GM21367 (cell line): ENCODE results near the gene SMDT1.

Experiments
- ATAC-seq: cut with Tn5 transposase; IDR thresholded peaks from one replicate; pipeline ENCODE4 v1.9.1; 2021; ENCODE audit not compliant: unreplicated experiment

Gene SMDT1

GRCh38 chr22:42079319-42080251 lies at the start of gene SMDT1:
TSS of gene SMDT1 (plus strand) at chr22:42079700. CDS start at chr22:42079769, 69 bp downstream.
- peak; percentile 66 for ATAC-seq

- no peak for ATAC-seq
Observed at GRCh38 chr22:42033263-42034181, 46.0 kb upstream of the SMDT1 start.

- no peak for ATAC-seq
Observed at GRCh38 chr22:42035256-42035655, 44.2 kb upstream of the SMDT1 start.

- ATAC-seq: no peak
Observed at GRCh38 chr22:42039271-42039670, 40.2 kb upstream of the SMDT1 start.

GRCh38 chr22:42041784-42042183 lies 37.7 kb upstream of the SMDT1 start:
- no peak for ATAC-seq

- no peak for ATAC-seq
Observed at GRCh38 chr22:42050641-42051180, 28.8 kb upstream of the SMDT1 start.

GRCh38 chr22:42052765-42053164 lies 26.7 kb upstream of the SMDT1 start:
- no peak for ATAC-seq

GRCh38 chr22:42056757-42057511 lies 22.6 kb upstream of the SMDT1 start:
- ATAC-seq: no peak

GRCh38 chr22:42060489-42060888 lies 19.0 kb upstream of the SMDT1 start:
- ATAC-seq: no peak

- ATAC-seq: no peak
Observed at GRCh38 chr22:42061041-42061440, 18.5 kb upstream of the SMDT1 start.

- ATAC-seq: no peak
Observed at GRCh38 chr22:42062506-42063170, 16.9 kb upstream of the SMDT1 start.

GRCh38 chr22:42064629-42065028 lies 14.9 kb upstream of the SMDT1 start:
- ATAC-seq: no peak

- no peak for ATAC-seq
Observed at GRCh38 chr22:42065438-42066125, 13.9 kb upstream of the SMDT1 start.

- no peak for ATAC-seq
Observed at GRCh38 chr22:42066126-42066761, 13.3 kb upstream of the SMDT1 start.

- no peak for ATAC-seq
Observed at GRCh38 chr22:42066937-42067336, 12.6 kb upstream of the SMDT1 start.

GRCh38 chr22:42067671-42068251 lies 11.7 kb upstream of the SMDT1 start:
- ATAC-seq: no peak

GRCh38 chr22:42068291-42068690 lies 11.2 kb upstream of the SMDT1 start:
- no peak for ATAC-seq

GRCh38 chr22:42069801-42070516 lies 9.5 kb upstream of the SMDT1 start:
- ATAC-seq: no peak
